OCI-LY7 (cell line): ENCODE data around the gene UBE2L6. TPM values are rescaled to one million over a fixed set of nuclear protein-coding genes. Genes with fewer than 3 reads are reported as not detected.

Experiments used
- BruUV-seq: library from RNA; stranded (reverse); fragments of 400-500 nt; replicated peaks from 2 replicates; lab custom pipeline; 2021; lab: Mats Ljungman, UMichigan
- CTCF ChIA-PET: fragments of 300-600 bp; sonication (Branson Sonifier 250); formaldehyde crosslinking; loops from one replicate; lab custom pipeline; 2022; ENCODE audit warnings: antibody characterized with exemption; ENCODE audit not compliant: unreplicated experiment; lab: Charles Lee
- POLR2A ChIA-PET: fragments of 300-600 bp; sonication (Branson Sonifier 250); formaldehyde crosslinking; loops from one replicate; lab custom pipeline; 2022; ENCODE audit warnings: antibody characterized with exemption; lab: Charles Lee
- DNase-seq: peaks from one replicate; pipeline ENCODE4 v3.0.0-alpha.2; 2015; ENCODE audit warnings: low spot score
- H2AFZ ChIP-seq: fragments of 200-600 bp; sonication (generic), shearing (Covaris generic); 2 replicates; pipeline ENCODE4 v1.6.1; 2014; ENCODE audit warnings: mild to moderate bottlenecking, antibody characterized with exemption, low read length, moderate library complexity
- H3K27ac ChIP-seq: fragments of 200-600 bp; sonication (generic); 2 replicates; pipeline ENCODE4 v1.5.1; 2014; ENCODE audit warnings: mixed run types, low read depth, mild to moderate bottlenecking, moderate library complexity, low read length, inconsistent platforms; ENCODE audit not compliant: poor library complexity, severe bottlenecking
- H3K36me3 ChIP-seq: fragments of 200-600 bp; sonication (generic); 2 replicates; pipeline ENCODE4 v1.6.1; 2014; ENCODE audit warnings: mild to moderate bottlenecking, antibody characterized with exemption, low read length, moderate library complexity, mixed read lengths; ENCODE audit not compliant: insufficient read depth
- H3K4me1 ChIP-seq: fragments of 200-600 bp; sonication (generic); 2 replicates; pipeline ENCODE4 v1.5.1; 2014; ENCODE audit warnings: mild to moderate bottlenecking, low read length; ENCODE audit not compliant: insufficient read depth, poor library complexity, severe bottlenecking
- H3K4me2 ChIP-seq: fragments of 200-600 bp; sonication (generic); 2 replicates; pipeline ENCODE4 v1.6.1; 2014; ENCODE audit warnings: mild to moderate bottlenecking, low read length
- H3K4me3 ChIP-seq: fragments of 200-600 bp; sonication (generic); 2 replicates; pipeline ENCODE4 v1.5.1; 2014; ENCODE audit warnings: mild to moderate bottlenecking, low read depth, low read length; ENCODE audit not compliant: poor library complexity, severe bottlenecking
- H3K79me2 ChIP-seq: fragments of 200-600 bp; sonication (generic); 2 replicates; pipeline ENCODE4 v1.6.1; 2016; ENCODE audit warnings: low read depth, mild to moderate bottlenecking, low read length, moderate library complexity, mixed read lengths; ENCODE audit not compliant: insufficient read depth
- H3K9me2 ChIP-seq: fragments of 200-600 bp; sonication (generic); 2 replicates; pipeline ENCODE4 v1.6.1; 2016; ENCODE audit warnings: mild to moderate bottlenecking, low read length, mixed read lengths; ENCODE audit not compliant: insufficient read depth
- H3K9me3 ChIP-seq: fragments of 200-600 bp; sonication (generic); 2 replicates; pipeline ENCODE4 v1.6.1; 2014; ENCODE audit warnings: mild to moderate bottlenecking, mixed run types, low read length, mixed read lengths
- H4K20me1 ChIP-seq: fragments of 200-600 bp; sonication (generic); 2 replicates; pipeline ENCODE4 v1.6.1; 2014; ENCODE audit warnings: mild to moderate bottlenecking, antibody characterized with exemption, low read length, moderate library complexity, mixed read lengths; ENCODE audit not compliant: insufficient read depth
- CTCF ChIP-seq: fragments of 200-600 bp; sonication (generic); conservative IDR thresholded peaks from 2 replicates; pipeline ENCODE4 v1.5.1; 2014; ENCODE audit warnings: mild to moderate bottlenecking, antibody characterized with exemption, low read length, moderate library complexity, mixed read lengths
- EZH2phosphoT487 ChIP-seq: fragments of 200-600 bp; sonication (generic); IDR thresholded peaks from 2 replicates; pipeline ENCODE4 v1.6.1; 2018; ENCODE audit warnings: low read depth, borderline replicate concordance, mild to moderate bottlenecking, mixed run types, antibody characterized with exemption, low read length, moderate library complexity, mixed read lengths
- intact Hi-C: fragments of 100-400 bp; cut with micrococcal nuclease; formaldehyde crosslinking; loops from one replicate; pipeline ENCODE4 v1.10.0; 2022; ENCODE audit not compliant: unreplicated experiment
- total RNA-seq, 2 experiments: library from RNA; depleted of rRNA in 1 of 2; stranded (reverse); fragments of >200 nt in 1 of 2; shearing (Covaris generic) in 1 of 2; gene quantifications; 2 replicates each; pipeline ENCODE4 v1.2.3, GENCODE V29; 2014 to 2022

UBE2L6 gene
- total RNA-seq, 2 experiments from 2014 or later: 51.7 to 68.9 TPM

- no peak for DNase-seq
- no peaks in the 10 kb centered on the region for H3K9me2 ChIP-seq
- intact Hi-C loops: no loop called here
- no TSS peak for BruUV-seq
- no peaks in the 10 kb centered on the region for H3K36me3 ChIP-seq
- no peak for TF ChIP-seq EZH2phosphoT487
- TF ChIP-seq CTCF: no peak
- H3K4me3 ChIP-seq: no peak overlapping the region
- H4K20me1 ChIP-seq: no peaks in the 10 kb centered on the region
- H3K27ac ChIP-seq: no peak overlapping the region
- no peaks in the 10 kb centered on the region for H3K79me2 ChIP-seq
- ChIA-PET CTCF (interaction anchor here (0.6 kb wide), 1 partner anchor 259 kb away, joined by 5 read pairs; no protein-coding TSS in a partner anchor), POLR2A (no interaction called here)
- no peak overlapping the region for H3K4me2 ChIP-seq
- H3K9me3 ChIP-seq: no peaks in the 10 kb centered on the region
- no peak overlapping the region for H2AFZ ChIP-seq
- H3K4me1 ChIP-seq: no peaks in the 10 kb centered on the region
These were observed 37.6 kb upstream of the UBE2L6 start for GRCh38 chr11:57605028-57605420.

GRCh38 chr11:57604296-57605027, 37.0 kb upstream of the UBE2L6 start:
- Histone ChIP-seq H3K4me2 (no peak overlapping the region), H3K36me3 (no peaks in the 10 kb centered on the region), H3K27ac (no peak overlapping the region), H3K9me3 (no peaks in the 10 kb centered on the region), H3K4me1 (no peaks in the 10 kb centered on the region), H4K20me1 (no peaks in the 10 kb centered on the region), H3K9me2 (no peaks in the 10 kb centered on the region), H3K79me2 (no peaks in the 10 kb centered on the region), H3K4me3 (no peak overlapping the region), H2AFZ (no peak overlapping the region)
- intact Hi-C loops: no loop called here
- TF ChIP-seq CTCF (no peak), EZH2phosphoT487 (no peak)
- POLR2A ChIA-PET: interaction anchor here (0.5 to 0.6 kb wide), 2 partner anchors 9 to 11 kb away, joined by 3 read pairs; no protein-coding TSS in a partner anchor
- BruUV-seq: no TSS peak
- CTCF ChIA-PET: interaction anchor here (0.6 kb wide), 1 partner anchor 259 kb away, joined by 5 read pairs; no protein-coding TSS in a partner anchor
- DNase-seq: peak; percentile 5

GRCh38 chr11:57601297-57601696, 33.8 kb upstream of the UBE2L6 start:
- Histone ChIP-seq H2AFZ (no peak overlapping the region), H3K4me3 (no peak overlapping the region), H3K27ac (no peak overlapping the region), H3K9me3 (no peaks in the 10 kb centered on the region), H3K4me1 (no peaks in the 10 kb centered on the region), H4K20me1 (no peaks in the 10 kb centered on the region), H3K4me2 (no peak overlapping the region), H3K9me2 (no peaks in the 10 kb centered on the region), H3K36me3 (no peaks in the 10 kb centered on the region), H3K79me2 (no peaks in the 10 kb centered on the region)
- BruUV-seq: no TSS peak
- intact Hi-C loops: no loop called here
- no peak for DNase-seq
- CTCF ChIA-PET: no interaction called here
- POLR2A ChIA-PET: interaction anchor here (0.6 kb wide), 2 partner anchors 54 to 1302 kb away, joined by 3 to 6 read pairs; no protein-coding TSS in a partner anchor
- TF ChIP-seq EZH2phosphoT487 (no peak), CTCF (no peak)
